WI38 (cell line): ENCODE results near the gene UBN2.

Experiments used
- H3K4me3 ChIP-seq: 2 replicates; pipeline ENCODE4 v1.5.1; 2011; ENCODE audit warnings: low read depth, mild to moderate bottlenecking, control low read depth, low read length
- TF ChIP-seq, protein P1 (sequence below): IDR thresholded peaks from 2 replicates; pipeline ENCODE4 v1.5.1; 2012; ENCODE audit warnings: low read depth, mild to moderate bottlenecking, control low read depth, low read length

The UBN2 gene

GRCh38 chr7:139252451-139252850 lies 21.4 kb downstream of the UBN2 start:
- no peak overlapping the region for H3K4me3 ChIP-seq
- TF ChIP-seq, protein P1, sequence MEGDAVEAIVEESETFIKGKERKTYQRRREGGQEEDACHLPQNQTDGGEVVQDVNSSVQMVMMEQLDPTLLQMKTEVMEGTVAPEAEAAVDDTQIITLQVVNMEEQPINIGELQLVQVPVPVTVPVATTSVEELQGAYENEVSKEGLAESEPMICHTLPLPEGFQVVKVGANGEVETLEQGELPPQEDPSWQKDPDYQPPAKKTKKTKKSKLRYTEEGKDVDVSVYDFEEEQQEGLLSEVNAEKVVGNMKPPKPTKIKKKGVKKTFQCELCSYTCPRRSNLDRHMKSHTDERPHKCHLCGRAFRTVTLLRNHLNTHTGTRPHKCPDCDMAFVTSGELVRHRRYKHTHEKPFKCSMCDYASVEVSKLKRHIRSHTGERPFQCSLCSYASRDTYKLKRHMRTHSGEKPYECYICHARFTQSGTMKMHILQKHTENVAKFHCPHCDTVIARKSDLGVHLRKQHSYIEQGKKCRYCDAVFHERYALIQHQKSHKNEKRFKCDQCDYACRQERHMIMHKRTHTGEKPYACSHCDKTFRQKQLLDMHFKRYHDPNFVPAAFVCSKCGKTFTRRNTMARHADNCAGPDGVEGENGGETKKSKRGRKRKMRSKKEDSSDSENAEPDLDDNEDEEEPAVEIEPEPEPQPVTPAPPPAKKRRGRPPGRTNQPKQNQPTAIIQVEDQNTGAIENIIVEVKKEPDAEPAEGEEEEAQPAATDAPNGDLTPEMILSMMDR, result no peak

DNA sequence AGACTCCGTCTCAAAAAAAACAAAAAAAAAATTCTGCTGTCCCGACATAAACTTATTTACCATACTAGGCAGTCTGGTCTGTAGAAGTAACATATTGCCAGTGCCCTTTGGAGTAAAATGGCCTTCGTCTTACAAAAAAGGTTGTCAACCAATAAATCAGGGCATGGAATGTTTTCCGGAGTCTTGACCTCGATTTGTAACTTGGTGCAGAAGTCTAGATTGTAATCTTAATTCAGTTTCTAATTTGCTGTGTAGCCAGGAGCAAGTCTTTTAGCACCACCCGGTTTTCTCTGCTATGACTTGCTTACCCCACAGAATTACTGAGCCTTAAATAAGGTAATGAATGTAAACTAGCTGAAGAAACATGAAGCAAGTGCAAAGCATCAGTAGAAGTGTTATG lies 23.2 kb downstream of the UBN2 start:
- H3K4me3 ChIP-seq, result no peak overlapping the region
- TF ChIP-seq, protein P1, result no peak

GRCh38 chr7:139254728-139255127 lies 23.7 kb downstream of the UBN2 start:
- H3K4me3 ChIP-seq, result no peak overlapping the region
- TF ChIP-seq, protein P1, result no peak

DNA sequence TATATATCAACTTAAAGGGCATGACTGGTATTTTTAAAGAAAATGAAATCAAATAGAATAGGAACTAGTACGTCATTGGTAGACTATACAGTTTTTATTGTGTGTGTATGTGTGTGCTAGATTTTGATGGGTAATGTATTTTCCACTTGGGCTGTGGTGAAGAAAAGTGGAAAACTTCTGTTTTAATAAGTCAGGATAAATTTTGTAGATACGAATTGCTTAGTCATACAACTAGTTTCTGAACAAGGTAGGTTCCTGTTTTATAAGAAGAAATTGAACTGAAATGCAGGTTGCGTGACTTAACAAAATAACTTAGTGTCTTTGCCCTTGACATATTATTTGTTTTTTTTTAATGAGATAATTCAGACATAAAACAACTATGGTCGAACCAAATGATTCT lies 24.3 kb downstream of the UBN2 start:
- TF ChIP-seq, protein P1, result no peak
- H3K4me3 ChIP-seq, result no peak overlapping the region

DNA sequence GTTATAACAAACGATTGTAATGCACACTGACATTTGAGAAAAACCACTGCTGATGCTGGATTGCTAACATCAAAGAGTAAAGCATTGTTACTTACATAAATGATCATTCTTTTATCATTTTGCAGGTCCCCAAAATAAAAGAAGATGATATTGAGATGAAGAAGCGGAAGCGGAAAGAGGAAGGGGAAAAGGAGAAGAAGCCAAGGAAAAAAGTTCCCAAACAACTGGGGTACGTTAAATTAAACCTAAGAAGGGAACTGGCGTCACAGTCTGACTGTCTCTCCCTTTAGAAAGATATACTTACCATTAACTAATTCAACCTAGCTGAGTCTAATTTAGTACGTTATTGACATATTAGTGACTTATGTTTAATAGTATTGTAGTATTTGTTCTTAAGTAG lies 28.1 kb downstream of the UBN2 start:
- no peak overlapping the region for H3K4me3 ChIP-seq
- TF ChIP-seq, protein P1, result no peak

- TF ChIP-seq, protein P1, result no peak
- no peak overlapping the region for H3K4me3 ChIP-seq
Measured at GRCh38 chr7:139264220-139264619, 33.2 kb downstream of the UBN2 start.

- no peak overlapping the region for H3K4me3 ChIP-seq
- TF ChIP-seq, protein P1, result no peak
Measured at GRCh38 chr7:139265673-139266072, 34.6 kb downstream of the UBN2 start.
